ENCODE results near the gene ATAD1.
"Not testable (repeated sequence)": the region's sequence is repeated elsewhere in the genome, so short reads cannot be mapped to it uniquely, and the experiment has no call there.

Gene ATAD1

DNA sequence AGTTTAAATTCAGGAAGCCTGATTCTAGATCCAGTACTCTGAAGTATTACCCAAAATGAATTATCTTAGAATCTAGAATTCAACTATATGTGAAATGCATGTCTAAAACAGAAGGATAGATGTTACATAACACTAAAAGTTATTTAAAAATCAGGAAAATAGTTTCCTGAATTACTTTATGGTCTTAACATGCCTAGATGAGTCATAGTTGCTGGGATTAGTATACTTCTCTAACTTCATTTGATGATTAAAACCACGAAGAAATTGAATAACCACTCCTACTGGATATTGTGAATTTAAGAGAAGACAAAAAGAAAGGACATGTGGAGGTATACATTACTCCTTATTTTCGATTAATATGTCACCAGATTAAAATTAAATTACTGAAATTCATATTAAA, 65.5 kb downstream of the ATAD1 start:
- no peak overlapping the region for H2AFZ ChIP-seq (ENCODE audit: low read depth, low read length)
- no peak overlapping the region for H3K4me3 ChIP-seq (ENCODE audit: low read length)
- H3K27me3 ChIP-seq (ENCODE audit: insufficient read depth, low read length), result no peaks in the 10 kb centered on the region
- peaks cover 42% of the 10 kb centered on the region for H3K36me3 ChIP-seq (ENCODE audit: insufficient read depth, low read length)
- no peaks in the 10 kb centered on the region for H3K4me1 ChIP-seq (ENCODE audit: insufficient read depth, low read length)
- no peaks in the 10 kb centered on the region for H3K9me3 ChIP-seq (ENCODE audit: low read length)

GRCh38 chr10:87751274-87751673, 66.8 kb downstream of the ATAD1 start:
- H3K4me1 ChIP-seq (ENCODE audit: insufficient read depth, low read length), result peaks cover 6% of the 10 kb centered on the region
- no peaks in the 10 kb centered on the region for H3K9me3 ChIP-seq (ENCODE audit: low read length)
- no peak overlapping the region for H2AFZ ChIP-seq (ENCODE audit: low read depth, low read length)
- peaks cover 34% of the 10 kb centered on the region for H3K36me3 ChIP-seq (ENCODE audit: insufficient read depth, low read length)
- no peaks in the 10 kb centered on the region for H3K27me3 ChIP-seq (ENCODE audit: insufficient read depth, low read length)
- H3K4me3 ChIP-seq (ENCODE audit: low read length), result no peak overlapping the region

- Histone ChIP-seq H2AFZ (ENCODE audit: low read depth, low read length) (no peak overlapping the region), H3K27me3 (ENCODE audit: insufficient read depth, low read length) (no peaks in the 10 kb centered on the region), H3K4me1 (ENCODE audit: insufficient read depth, low read length) (peaks cover 6% of the 10 kb centered on the region), H3K9me3 (ENCODE audit: low read length) (no peaks in the 10 kb centered on the region), H3K4me3 (ENCODE audit: low read length) (no peak overlapping the region), H3K36me3 (ENCODE audit: insufficient read depth, low read length) (peaks cover 30% of the 10 kb centered on the region)
These were observed 67.2 kb downstream of the ATAD1 start for GRCh38 chr10:87750817-87751216.

DNA sequence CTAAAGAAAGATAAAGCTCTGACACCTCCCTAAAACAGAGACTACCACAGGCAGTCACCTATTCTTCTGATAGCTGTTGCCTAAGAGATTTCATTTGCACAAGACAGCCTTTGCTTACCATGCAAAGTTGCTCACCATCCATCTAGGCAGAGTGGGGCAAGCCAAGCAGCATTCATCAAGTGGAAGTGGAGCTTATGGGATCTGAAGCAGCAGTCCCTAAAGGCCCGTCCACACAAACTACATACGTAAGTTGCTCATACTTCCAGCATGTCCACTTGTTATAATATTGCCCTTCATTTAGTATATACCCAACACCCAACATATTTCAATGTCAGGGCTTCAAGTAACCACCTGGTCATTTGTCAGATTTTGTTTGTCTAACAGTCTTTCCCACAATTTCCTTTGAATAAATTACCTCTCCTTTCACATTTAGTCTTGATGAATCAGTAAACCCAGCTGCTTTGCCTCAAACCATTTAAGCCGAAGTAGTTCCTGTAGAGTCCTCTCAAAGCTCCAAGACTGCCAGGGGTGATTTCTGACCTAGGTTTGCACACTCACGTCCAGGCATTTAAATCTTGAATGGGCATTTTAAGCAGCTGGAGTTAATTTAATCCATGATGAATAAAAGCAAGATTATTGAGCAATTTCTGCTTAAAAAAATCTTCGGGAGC, 67.9 kb downstream of the ATAD1 start:
- H2AFZ ChIP-seq (ENCODE audit: low read depth, low read length), result no peak overlapping the region
- H3K36me3 ChIP-seq (ENCODE audit: insufficient read depth, low read length), result peaks cover 24% of the 10 kb centered on the region
- H3K9me3 ChIP-seq (ENCODE audit: low read length), result no peaks in the 10 kb centered on the region
- H3K27me3 ChIP-seq (ENCODE audit: insufficient read depth, low read length), result no peaks in the 10 kb centered on the region
- H3K4me3 ChIP-seq (ENCODE audit: low read length), result no peak overlapping the region
- H3K4me1 ChIP-seq (ENCODE audit: insufficient read depth, low read length), result peaks cover 6% of the 10 kb centered on the region

- not testable (repeated sequence) for H3K36me3 ChIP-seq (ENCODE audit: insufficient read depth, low read length); H3K4me1 ChIP-seq (ENCODE audit: insufficient read depth, low read length); H3K4me3 ChIP-seq (ENCODE audit: low read length); H3K27me3 ChIP-seq (ENCODE audit: insufficient read depth, low read length); H3K9me3 ChIP-seq (ENCODE audit: low read length); H2AFZ ChIP-seq (ENCODE audit: low read depth, low read length)
These were observed 69.8 kb downstream of the ATAD1 start for GRCh38 chr10:87748244-87748643.

DNA sequence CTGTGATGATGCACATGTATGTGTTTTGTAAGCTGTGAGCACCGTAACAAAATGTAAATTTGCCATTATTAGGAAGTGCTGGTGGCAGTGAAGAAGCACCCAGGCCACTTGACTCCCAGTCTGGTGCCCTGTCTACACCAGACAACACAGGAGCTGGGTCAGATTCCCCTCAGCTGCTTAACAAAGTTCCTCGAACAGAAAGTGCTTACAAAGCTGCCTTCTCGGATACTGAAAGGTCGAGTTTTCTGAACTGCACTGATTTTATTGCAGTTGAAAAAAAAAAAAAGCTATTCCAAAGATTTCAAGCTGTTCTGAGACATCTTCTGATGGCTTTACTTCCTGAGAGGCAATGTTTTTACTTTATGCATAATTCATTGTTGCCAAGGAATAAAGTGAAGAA, 71.1 kb downstream of the ATAD1 start:
- Histone ChIP-seq H3K36me3 (ENCODE audit: insufficient read depth, low read length) (no peaks in the 10 kb centered on the region), H3K4me3 (ENCODE audit: low read length) (no peak overlapping the region), H3K27me3 (ENCODE audit: insufficient read depth, low read length) (no peaks in the 10 kb centered on the region), H2AFZ (ENCODE audit: low read depth, low read length) (no peak overlapping the region), H3K4me1 (ENCODE audit: insufficient read depth, low read length) (peaks cover 6% of the 10 kb centered on the region), H3K9me3 (ENCODE audit: low read length) (no peaks in the 10 kb centered on the region)

DNA sequence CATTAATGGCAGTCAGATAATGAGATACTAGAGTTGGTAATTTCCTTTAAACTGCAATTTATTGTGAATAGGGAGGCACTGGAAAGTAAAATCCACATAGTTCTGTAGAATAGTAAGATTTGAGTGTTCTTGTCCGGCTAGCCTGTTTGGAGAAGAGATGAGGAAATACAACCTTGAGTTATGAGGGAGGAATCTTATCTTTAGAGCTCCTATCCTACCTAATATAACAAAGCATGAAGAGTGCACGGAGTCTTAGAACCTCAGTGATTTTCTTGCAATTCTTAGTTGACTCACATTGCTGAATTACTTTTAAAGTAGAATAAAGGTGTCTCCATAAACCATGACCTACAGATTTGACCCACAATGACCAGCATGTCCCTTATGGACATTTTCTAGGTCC, 73.4 kb downstream of the ATAD1 start:
- Histone ChIP-seq H3K9me3 (ENCODE audit: low read length) (no peaks in the 10 kb centered on the region), H3K4me3 (ENCODE audit: low read length) (no peak overlapping the region), H3K4me1 (ENCODE audit: insufficient read depth, low read length) (peaks cover 6% of the 10 kb centered on the region), H3K27me3 (ENCODE audit: insufficient read depth, low read length) (no peaks in the 10 kb centered on the region), H2AFZ (ENCODE audit: low read depth, low read length) (no peak overlapping the region), H3K36me3 (ENCODE audit: insufficient read depth, low read length) (no peaks in the 10 kb centered on the region)

GRCh38 chr10:87742992-87743610, 74.9 kb downstream of the ATAD1 start:
- not testable (repeated sequence) for H2AFZ ChIP-seq (ENCODE audit: low read depth, low read length); H3K27me3 ChIP-seq (ENCODE audit: insufficient read depth, low read length); H3K36me3 ChIP-seq (ENCODE audit: insufficient read depth, low read length); H3K4me3 ChIP-seq (ENCODE audit: low read length); H3K9me3 ChIP-seq (ENCODE audit: low read length); H3K4me1 ChIP-seq (ENCODE audit: insufficient read depth, low read length)

DNA sequence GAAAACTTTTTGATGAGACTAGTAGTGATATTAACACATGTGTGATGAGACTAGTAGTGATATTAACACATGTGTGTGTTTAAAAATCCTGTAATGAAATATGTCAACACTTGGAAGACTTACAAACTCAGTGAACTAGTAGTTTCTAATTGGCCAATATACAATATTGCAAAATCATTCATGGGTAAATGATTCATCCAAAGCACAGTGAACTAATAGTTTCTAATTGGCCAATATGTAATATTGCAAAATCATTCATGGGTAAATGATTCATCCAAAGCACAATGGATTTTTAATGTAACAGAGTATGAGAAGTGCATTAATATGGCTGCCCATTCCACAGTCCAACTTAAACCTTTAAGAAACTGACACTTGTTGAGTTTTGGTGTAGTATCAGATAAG, 77.8 kb downstream of the ATAD1 start:
- Histone ChIP-seq H3K4me3 (ENCODE audit: low read length) (no peak overlapping the region), H3K36me3 (ENCODE audit: insufficient read depth, low read length) (no peaks in the 10 kb centered on the region)

GRCh38 chr10:87739703-87740102, 78.3 kb downstream of the ATAD1 start:
- no peak overlapping the region for H3K4me3 ChIP-seq (ENCODE audit: low read length)
- no peaks in the 10 kb centered on the region for H3K27me3 ChIP-seq (ENCODE audit: insufficient read depth, low read length)
- H3K9me3 ChIP-seq (ENCODE audit: low read length), result no peaks in the 10 kb centered on the region
- H3K4me1 ChIP-seq (ENCODE audit: insufficient read depth, low read length), result peaks cover 4% of the 10 kb centered on the region
- no peaks in the 10 kb centered on the region for H3K36me3 ChIP-seq (ENCODE audit: insufficient read depth, low read length)
- H2AFZ ChIP-seq (ENCODE audit: low read depth, low read length), result no peak overlapping the region

More for the DNA sequence above, 77.8 kb downstream of the ATAD1 start:
- Histone ChIP-seq H3K4me1 (ENCODE audit: insufficient read depth, low read length) (no peaks in the 10 kb centered on the region), H3K27me3 (ENCODE audit: insufficient read depth, low read length) (no peaks in the 10 kb centered on the region), H2AFZ (ENCODE audit: low read depth, low read length) (no peak overlapping the region), H3K9me3 (ENCODE audit: low read length) (no peaks in the 10 kb centered on the region)

DNA sequence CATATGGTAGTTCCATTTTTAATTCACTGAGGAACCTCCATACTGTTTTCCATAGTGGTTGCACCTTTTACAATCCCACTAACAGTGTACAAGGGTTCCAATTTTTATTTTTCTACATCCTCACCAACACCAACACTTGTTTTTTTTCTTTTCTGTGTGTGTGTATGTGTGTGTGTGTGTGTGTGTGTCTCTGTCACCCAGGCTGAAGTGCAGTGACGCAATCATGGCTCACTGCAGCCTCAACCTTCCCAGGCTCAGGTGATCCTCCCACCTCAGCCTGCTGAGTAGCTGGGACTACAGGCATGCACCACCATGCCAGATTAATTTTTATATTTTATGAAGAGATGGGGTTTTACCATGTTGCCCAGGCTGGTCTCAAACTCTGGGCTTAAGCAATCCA, 79.8 kb downstream of the ATAD1 start:
- H2AFZ ChIP-seq (ENCODE audit: low read depth, low read length); H3K27me3 ChIP-seq (ENCODE audit: insufficient read depth, low read length); H3K9me3 ChIP-seq (ENCODE audit: low read length); H3K4me3 ChIP-seq (ENCODE audit: low read length); H3K4me1 ChIP-seq (ENCODE audit: insufficient read depth, low read length); H3K36me3 ChIP-seq (ENCODE audit: insufficient read depth, low read length): not testable (repeated sequence)

DNA sequence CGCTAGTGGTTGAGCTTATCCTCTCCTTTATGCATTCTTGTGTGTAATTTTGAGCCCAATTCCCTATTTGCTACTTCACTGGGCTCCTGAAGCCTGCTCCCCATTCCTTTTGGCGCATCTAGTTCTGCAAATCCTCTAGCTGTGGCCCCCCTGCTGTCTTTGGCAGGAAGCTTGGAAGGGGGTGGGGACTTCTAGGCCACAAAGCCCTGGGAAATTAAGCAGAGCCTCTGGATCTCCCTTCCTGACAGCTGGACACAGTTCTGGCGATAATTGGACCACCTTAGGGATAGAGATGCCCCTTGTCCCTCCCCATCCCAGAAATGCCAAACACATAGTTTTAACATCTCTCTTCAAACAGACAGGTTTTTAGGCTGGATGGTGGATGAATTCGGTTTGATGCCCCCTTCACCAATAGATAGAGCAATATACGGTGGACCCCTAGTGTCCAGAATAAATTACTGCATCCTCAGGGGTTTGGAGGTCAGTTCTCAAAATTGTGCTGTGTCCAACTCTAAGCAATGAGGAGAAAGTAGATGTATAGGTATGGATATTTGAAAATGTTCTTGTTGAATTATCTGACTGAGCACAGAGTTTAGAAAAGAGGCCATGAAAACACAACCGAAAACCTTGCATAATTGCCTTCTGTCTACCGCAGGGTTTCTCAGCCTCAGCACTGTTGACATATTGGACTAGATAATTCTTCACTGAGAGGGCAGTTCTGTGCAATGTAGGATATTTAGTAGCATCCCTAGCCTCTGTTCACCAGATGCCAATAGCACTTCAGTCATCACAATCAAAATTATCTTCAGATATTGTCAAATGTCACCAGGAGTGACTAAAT, 82.8 kb downstream of the ATAD1 start:
- H3K4me3 ChIP-seq (ENCODE audit: low read length), result peak overlapping the region; percentile 30

DNA sequence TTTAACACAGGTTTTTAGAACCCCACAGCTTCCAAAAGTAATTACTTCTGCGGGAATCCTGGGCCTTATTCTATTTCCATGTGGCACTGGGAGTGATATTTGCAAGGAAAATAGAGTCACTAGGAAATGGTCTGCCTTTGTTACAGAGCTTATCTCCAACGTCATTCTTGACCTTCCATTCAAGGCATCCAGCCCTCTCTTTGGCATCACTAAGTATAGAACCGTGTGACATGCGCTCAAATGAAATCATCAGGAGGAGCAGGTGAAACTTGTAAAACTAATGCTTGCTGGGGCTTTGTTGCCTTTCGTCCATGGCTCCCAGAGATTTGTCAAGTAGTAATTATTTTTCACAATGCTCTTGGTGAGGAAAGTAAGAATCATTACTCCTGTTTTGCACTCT, 84.9 kb downstream of the ATAD1 start:
- Histone ChIP-seq H3K9me3 (ENCODE audit: low read length) (no peaks in the 10 kb centered on the region), H3K36me3 (ENCODE audit: insufficient read depth, low read length) (no peaks in the 10 kb centered on the region), H3K27me3 (ENCODE audit: insufficient read depth, low read length) (no peaks in the 10 kb centered on the region), H2AFZ (ENCODE audit: low read depth, low read length) (no peak overlapping the region), H3K4me1 (ENCODE audit: insufficient read depth, low read length) (peaks cover 5% of the 10 kb centered on the region), H3K4me3 (ENCODE audit: low read length) (no peak overlapping the region)

More for the DNA sequence above, 82.8 kb downstream of the ATAD1 start:
- Histone ChIP-seq H3K36me3 (ENCODE audit: insufficient read depth, low read length) (no peaks in the 10 kb centered on the region), H3K9me3 (ENCODE audit: low read length) (no peaks in the 10 kb centered on the region), H3K4me1 (ENCODE audit: insufficient read depth, low read length) (peaks cover 5% of the 10 kb centered on the region), H2AFZ (ENCODE audit: low read depth, low read length) (no peak overlapping the region), H3K27me3 (ENCODE audit: insufficient read depth, low read length) (no peaks in the 10 kb centered on the region)

Measured in neuron (in vitro differentiated cells).